Endodermal cell (in vitro differentiated cells): ENCODE data around the gene PTPRN2. TPM values are rescaled to one million over a fixed set of nuclear protein-coding genes. Genes with fewer than 3 reads are reported as not detected.

ENCODE experiments used
- DNase-seq: peaks from one replicate; pipeline ENCODE4 v3.0.0-alpha.2; 2017
- H3K27ac ChIP-seq: 2 replicates; pipeline ENCODE4 v1.5.1; 2013; ENCODE audit warnings: mild to moderate bottlenecking, low read depth, low read length, moderate library complexity
- H3K27me3 ChIP-seq: 2 replicates; pipeline ENCODE4 v1.6.1; 2013; ENCODE audit warnings: mild to moderate bottlenecking, low read length, moderate library complexity; ENCODE audit not compliant: insufficient read depth, control insufficient read depth, poor library complexity, severe bottlenecking
- H3K36me3 ChIP-seq: 2 replicates; pipeline ENCODE4 v1.7.0; 2013; ENCODE audit warnings: mild to moderate bottlenecking, low read length, moderate library complexity; ENCODE audit not compliant: control insufficient read depth, insufficient read depth
- H3K4me1 ChIP-seq: one replicate; pipeline ENCODE4 v1.7.0; 2013; ENCODE audit warnings: low read length; ENCODE audit not compliant: control insufficient read depth, insufficient read depth
- H3K4me3 ChIP-seq: 2 replicates; pipeline ENCODE4 v1.5.1; 2013; ENCODE audit warnings: mild to moderate bottlenecking, low read length, moderate library complexity
- H3K9ac ChIP-seq: 2 replicates; pipeline ENCODE4 v1.6.1; 2013; ENCODE audit warnings: mild to moderate bottlenecking, low read length, moderate library complexity; ENCODE audit not compliant: poor library complexity, severe bottlenecking; ENCODE audit errors: extremely low read depth
- H3K9me3 ChIP-seq: 2 replicates; pipeline ENCODE4 v1.6.1; 2013; ENCODE audit warnings: mild to moderate bottlenecking, low read length, moderate library complexity; ENCODE audit not compliant: control insufficient read depth
- H3K27ac Mint-ChIP-seq: 2 replicates; pipeline ENCODE4 v1.8.0; 2020; ENCODE audit warnings: mixed read lengths
- H3K27me3 Mint-ChIP-seq: 2 replicates; pipeline ENCODE4 v1.8.0; 2021; ENCODE audit warnings: mild to moderate bottlenecking, mixed read lengths; ENCODE audit not compliant: insufficient read depth
- H3K36me3 Mint-ChIP-seq: 2 replicates; pipeline ENCODE4 v1.8.0; 2020; ENCODE audit warnings: low read depth, mixed read lengths
- H3K4me1 Mint-ChIP-seq: 2 replicates; pipeline ENCODE4 v1.8.0; 2020; ENCODE audit warnings: mixed read lengths
- H3K4me3 Mint-ChIP-seq: 2 replicates; pipeline ENCODE4 v1.8.0; 2020; ENCODE audit warnings: mild to moderate bottlenecking, moderate library complexity, mixed read lengths
- H3K9me3 Mint-ChIP-seq: 2 replicates; pipeline ENCODE4 v1.8.0; 2020; ENCODE audit warnings: mild to moderate bottlenecking, mixed read lengths
- CTCF ChIP-seq: fragments of 200-600 bp; sonication (generic); conservative IDR thresholded peaks from 2 replicates; pipeline ENCODE4 v1.5.0; 2021; ENCODE audit warnings: antibody characterized with exemption, mild to moderate bottlenecking
- WGBS, 2 experiments: methylation state at CpG; one replicate each; pipeline versions ENCODE4 v1.1.5 to v1.1.7; 2013; ENCODE audit warnings: missing lambda C conversion rate in 2 of 2, mixed read lengths in 1 of 2; ENCODE audit not compliant: insufficient coverage in 1 of 2, insufficient read length in 1 of 2; 5-methylcytosine and 5-hydroxymethylcytosine counted together
- total RNA-seq, 2 donors: library from RNA; stranded (reverse); fragmentation: NEBNext Ultra II Directional in 1 of 2; extraction: Animal tissue kit (Norgen Biotek cat#: 25700) in 1 of 2; gene quantifications; 2 replicates in 1 of 2; 3 replicates in 1 of 2; pipeline ENCODE4 v1.2.1, GENCODE V29; 2021

PTPRN2 gene
- total RNA-seq, 2 donors from 2014 or later, result 0.69 to 1.2 TPM

- Histone ChIP-seq H3K27me3 (no peaks in the 10 kb centered on the region), H3K27ac (no peak overlapping the region), H3K4me1 (no peaks in the 10 kb centered on the region), H3K4me3 (no peak overlapping the region), H3K36me3 (no peaks in the 10 kb centered on the region), H3K9me3 (peaks cover 83% of the 10 kb centered on the region), H3K9ac (no peak overlapping the region)
- H3K27ac Mint-ChIP-seq, result no peak overlapping the region
- no peak overlapping the region for H3K4me3 Mint-ChIP-seq
- WGBS, 2 experiments, result 78 to 80% methylated on average over 13 to 34 of the region's 34 CpGs
- H3K36me3 Mint-ChIP-seq, result no peaks in the 10 kb centered on the region
- H3K9me3 Mint-ChIP-seq, result no peaks in the 10 kb centered on the region
- TF ChIP-seq CTCF, result no peak
- H3K4me1 Mint-ChIP-seq, result no peaks in the 10 kb centered on the region
- H3K27me3 Mint-ChIP-seq, result no peaks in the 10 kb centered on the region
- DNase-seq, result peak; percentile 39
Measured at GRCh38 chr7:158252837-158253669, 334.6 kb downstream of the PTPRN2 start.

GRCh38 chr7:158252081-158252836 is 335.4 kb downstream of the PTPRN2 start:
- Mint-ChIP-seq H3K4me3 (no peak overlapping the region), H3K9me3 (peaks cover 3% of the 10 kb centered on the region), H3K27me3 (no peaks in the 10 kb centered on the region), H3K27ac (no peak overlapping the region), H3K36me3 (no peaks in the 10 kb centered on the region), H3K4me1 (no peaks in the 10 kb centered on the region)
- WGBS, 2 experiments, result 78 to 80% methylated on average over 9 to 23 of the region's 23 CpGs
- no peaks in the 10 kb centered on the region for H3K36me3 ChIP-seq
- no peak for TF ChIP-seq CTCF
- peak; percentile 24 for DNase-seq
- H3K27ac ChIP-seq, result no peak overlapping the region
- no peak overlapping the region for H3K9ac ChIP-seq
- no peak overlapping the region for H3K4me3 ChIP-seq
- no peaks in the 10 kb centered on the region for H3K4me1 ChIP-seq
- peaks cover 83% of the 10 kb centered on the region for H3K9me3 ChIP-seq
- H3K27me3 ChIP-seq, result no peaks in the 10 kb centered on the region

GRCh38 chr7:158251061-158251965 is 336.3 kb downstream of the PTPRN2 start:
- Mint-ChIP-seq H3K36me3 (no peaks in the 10 kb centered on the region), H3K4me3 (no peak overlapping the region), H3K27me3 (no peaks in the 10 kb centered on the region), H3K27ac (no peak overlapping the region), H3K4me1 (no peaks in the 10 kb centered on the region), H3K9me3 (peaks cover 3% of the 10 kb centered on the region)
- Histone ChIP-seq H3K36me3 (no peaks in the 10 kb centered on the region), H3K27me3 (no peaks in the 10 kb centered on the region), H3K9ac (no peak overlapping the region), H3K27ac (no peak overlapping the region), H3K4me1 (no peaks in the 10 kb centered on the region), H3K9me3 (peaks cover 82% of the 10 kb centered on the region), H3K4me3 (peak overlapping the region; percentile 53)
- 85 to 86% methylated on average over 11 to 18 of the region's 18 CpGs for WGBS, 2 experiments
- peak; percentile 4 for DNase-seq
- TF ChIP-seq CTCF, result no peak
